ENCODE data around the gene PSKH1.

GRCh38 chr16:67884684-67885083, 8.4 kb upstream of the PSKH1 start, which contains the start of gene NRN1L:
- TF ChIP-seq TAF1 (conservative IDR thresholded peaks at IDR 0.05): no peak
- TF ChIP-seq, protein P1, sequence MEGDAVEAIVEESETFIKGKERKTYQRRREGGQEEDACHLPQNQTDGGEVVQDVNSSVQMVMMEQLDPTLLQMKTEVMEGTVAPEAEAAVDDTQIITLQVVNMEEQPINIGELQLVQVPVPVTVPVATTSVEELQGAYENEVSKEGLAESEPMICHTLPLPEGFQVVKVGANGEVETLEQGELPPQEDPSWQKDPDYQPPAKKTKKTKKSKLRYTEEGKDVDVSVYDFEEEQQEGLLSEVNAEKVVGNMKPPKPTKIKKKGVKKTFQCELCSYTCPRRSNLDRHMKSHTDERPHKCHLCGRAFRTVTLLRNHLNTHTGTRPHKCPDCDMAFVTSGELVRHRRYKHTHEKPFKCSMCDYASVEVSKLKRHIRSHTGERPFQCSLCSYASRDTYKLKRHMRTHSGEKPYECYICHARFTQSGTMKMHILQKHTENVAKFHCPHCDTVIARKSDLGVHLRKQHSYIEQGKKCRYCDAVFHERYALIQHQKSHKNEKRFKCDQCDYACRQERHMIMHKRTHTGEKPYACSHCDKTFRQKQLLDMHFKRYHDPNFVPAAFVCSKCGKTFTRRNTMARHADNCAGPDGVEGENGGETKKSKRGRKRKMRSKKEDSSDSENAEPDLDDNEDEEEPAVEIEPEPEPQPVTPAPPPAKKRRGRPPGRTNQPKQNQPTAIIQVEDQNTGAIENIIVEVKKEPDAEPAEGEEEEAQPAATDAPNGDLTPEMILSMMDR (IDR thresholded peaks at IDR 0.05; ENCODE audit: low read depth, low read length, missing input control): no peak

Data from liver (tissue), 3 donors.